ENCODE measurements around the gene GDI2. TPM values are rescaled to one million over a fixed set of nuclear protein-coding genes. Genes with fewer than 3 reads are reported as not detected.
A peak's percentile ranks its signal among the peaks of the same experiment; 100 is the strongest.

Gene GDI2
- total and polyA plus RNA-seq, 9 of the 15 experiments (the other 6 are each of a cell fraction or from before 2014, with no cell fraction given) = 262 to 424 (median 287) TPM

DNA sequence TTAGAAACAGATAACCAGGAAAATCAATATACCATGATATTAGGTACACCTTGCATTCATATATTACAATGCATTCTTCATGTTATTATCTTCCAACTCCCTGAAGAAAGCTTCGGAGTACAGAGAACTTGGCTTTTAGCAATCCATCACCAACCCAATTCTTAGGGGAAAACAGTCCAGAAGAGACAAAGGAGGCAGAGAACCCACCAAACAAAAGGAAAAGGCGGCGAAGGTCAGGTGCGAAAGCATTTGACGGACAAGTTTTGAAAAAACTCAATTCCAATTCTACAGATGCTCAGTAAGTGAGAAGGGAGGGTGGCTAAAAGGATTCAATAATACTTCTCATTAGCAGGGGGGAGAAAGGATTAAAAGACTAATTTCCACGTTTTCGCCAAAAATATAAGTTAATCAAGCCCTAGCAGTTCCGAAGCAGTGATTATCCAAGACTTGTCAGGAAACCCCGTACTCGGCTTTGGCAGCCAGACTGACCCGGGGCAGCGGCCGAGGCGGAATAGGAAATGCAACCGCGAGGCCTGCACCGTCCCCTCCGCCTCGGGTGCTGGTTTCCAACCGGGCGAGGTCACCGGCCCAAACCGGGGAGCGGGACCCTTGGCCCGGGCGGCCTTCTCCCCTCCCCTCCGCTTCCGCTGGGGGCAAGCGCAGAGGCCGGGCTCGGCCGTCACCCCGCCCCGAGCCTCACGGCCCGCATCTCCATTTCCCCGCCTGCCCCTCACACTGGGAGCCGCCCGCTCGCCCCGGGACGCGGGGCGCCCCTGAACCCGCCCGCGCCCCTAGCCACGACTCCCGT is 747 bp downstream of the GDI2 start (continued):
- TF ChIP-seq, protein P1, sequence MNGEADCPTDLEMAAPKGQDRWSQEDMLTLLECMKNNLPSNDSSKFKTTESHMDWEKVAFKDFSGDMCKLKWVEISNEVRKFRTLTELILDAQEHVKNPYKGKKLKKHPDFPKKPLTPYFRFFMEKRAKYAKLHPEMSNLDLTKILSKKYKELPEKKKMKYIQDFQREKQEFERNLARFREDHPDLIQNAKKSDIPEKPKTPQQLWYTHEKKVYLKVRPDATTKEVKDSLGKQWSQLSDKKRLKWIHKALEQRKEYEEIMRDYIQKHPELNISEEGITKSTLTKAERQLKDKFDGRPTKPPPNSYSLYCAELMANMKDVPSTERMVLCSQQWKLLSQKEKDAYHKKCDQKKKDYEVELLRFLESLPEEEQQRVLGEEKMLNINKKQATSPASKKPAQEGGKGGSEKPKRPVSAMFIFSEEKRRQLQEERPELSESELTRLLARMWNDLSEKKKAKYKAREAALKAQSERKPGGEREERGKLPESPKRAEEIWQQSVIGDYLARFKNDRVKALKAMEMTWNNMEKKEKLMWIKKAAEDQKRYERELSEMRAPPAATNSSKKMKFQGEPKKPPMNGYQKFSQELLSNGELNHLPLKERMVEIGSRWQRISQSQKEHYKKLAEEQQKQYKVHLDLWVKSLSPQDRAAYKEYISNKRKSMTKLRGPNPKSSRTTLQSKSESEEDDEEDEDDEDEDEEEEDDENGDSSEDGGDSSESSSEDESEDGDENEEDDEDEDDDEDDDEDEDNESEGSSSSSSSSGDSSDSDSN (IDR thresholded peaks at IDR 0.05; ENCODE audit: borderline replicate concordance in 1 of 2, low read depth in 2 of 2, low read length in 2 of 2) = peak in 1 of 2 experiments; percentile 81; a peak in 2 of 4 replicates
- TF ChIP-seq KAT7 (CRISPR knock-in tag; IDR thresholded peaks at IDR 0.05; ENCODE audit: borderline replicate concordance) (0 out of 2 replicates have a peak, but pooled peaks have one; percentile 44), BMI1 (IDR thresholded peaks at IDR 0.05; ENCODE audit: low read length) (no peak), ZNF212 (CRISPR knock-in tag; IDR thresholded peaks at IDR 0.05) (no peak), KDM1A (IDR thresholded peaks at IDR 0.05) (no peak), NFRKB (IDR thresholded peaks at IDR 0.05; ENCODE audit: low read depth) (no peak), DNMT1 (IDR thresholded peaks at IDR 0.05) (no peak), TEAD1 (CRISPR knock-in tag; IDR thresholded peaks at IDR 0.05) (0 out of 4 replicates have a peak, but pooled peaks of 1 of the 2 experiments have one; percentile 19), SMAD3 (CRISPR knock-in tag; conservative IDR thresholded peaks at IDR 0.05) (0 out of 2 replicates have a peak, but pooled peaks have one; percentile 14), ARID2 (IDR thresholded peaks at IDR 0.05) (no peak; the same call in 1 of the 2 replicates), ZBTB17 (CRISPR knock-in tag; IDR thresholded peaks at IDR 0.05) (no peak), SMARCB1 (IDR thresholded peaks at IDR 0.05; ENCODE audit: insufficient read length, low read depth) (no peak)
- TF ChIP-seq, protein P2, sequence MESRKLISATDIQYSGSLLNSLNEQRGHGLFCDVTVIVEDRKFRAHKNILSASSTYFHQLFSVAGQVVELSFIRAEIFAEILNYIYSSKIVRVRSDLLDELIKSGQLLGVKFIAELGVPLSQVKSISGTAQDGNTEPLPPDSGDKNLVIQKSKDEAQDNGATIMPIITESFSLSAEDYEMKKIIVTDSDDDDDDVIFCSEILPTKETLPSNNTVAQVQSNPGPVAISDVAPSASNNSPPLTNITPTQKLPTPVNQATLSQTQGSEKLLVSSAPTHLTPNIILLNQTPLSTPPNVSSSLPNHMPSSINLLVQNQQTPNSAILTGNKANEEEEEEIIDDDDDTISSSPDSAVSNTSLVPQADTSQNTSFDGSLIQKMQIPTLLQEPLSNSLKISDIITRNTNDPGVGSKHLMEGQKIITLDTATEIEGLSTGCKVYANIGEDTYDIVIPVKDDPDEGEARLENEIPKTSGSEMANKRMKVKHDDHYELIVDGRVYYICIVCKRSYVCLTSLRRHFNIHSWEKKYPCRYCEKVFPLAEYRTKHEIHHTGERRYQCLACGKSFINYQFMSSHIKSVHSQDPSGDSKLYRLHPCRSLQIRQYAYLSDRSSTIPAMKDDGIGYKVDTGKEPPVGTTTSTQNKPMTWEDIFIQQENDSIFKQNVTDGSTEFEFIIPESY (CRISPR knock-in tag; IDR thresholded peaks at IDR 0.05) = peak; percentile 12; the same call in 1 of the 2 replicates
- TF ChIP-seq, protein P3, sequence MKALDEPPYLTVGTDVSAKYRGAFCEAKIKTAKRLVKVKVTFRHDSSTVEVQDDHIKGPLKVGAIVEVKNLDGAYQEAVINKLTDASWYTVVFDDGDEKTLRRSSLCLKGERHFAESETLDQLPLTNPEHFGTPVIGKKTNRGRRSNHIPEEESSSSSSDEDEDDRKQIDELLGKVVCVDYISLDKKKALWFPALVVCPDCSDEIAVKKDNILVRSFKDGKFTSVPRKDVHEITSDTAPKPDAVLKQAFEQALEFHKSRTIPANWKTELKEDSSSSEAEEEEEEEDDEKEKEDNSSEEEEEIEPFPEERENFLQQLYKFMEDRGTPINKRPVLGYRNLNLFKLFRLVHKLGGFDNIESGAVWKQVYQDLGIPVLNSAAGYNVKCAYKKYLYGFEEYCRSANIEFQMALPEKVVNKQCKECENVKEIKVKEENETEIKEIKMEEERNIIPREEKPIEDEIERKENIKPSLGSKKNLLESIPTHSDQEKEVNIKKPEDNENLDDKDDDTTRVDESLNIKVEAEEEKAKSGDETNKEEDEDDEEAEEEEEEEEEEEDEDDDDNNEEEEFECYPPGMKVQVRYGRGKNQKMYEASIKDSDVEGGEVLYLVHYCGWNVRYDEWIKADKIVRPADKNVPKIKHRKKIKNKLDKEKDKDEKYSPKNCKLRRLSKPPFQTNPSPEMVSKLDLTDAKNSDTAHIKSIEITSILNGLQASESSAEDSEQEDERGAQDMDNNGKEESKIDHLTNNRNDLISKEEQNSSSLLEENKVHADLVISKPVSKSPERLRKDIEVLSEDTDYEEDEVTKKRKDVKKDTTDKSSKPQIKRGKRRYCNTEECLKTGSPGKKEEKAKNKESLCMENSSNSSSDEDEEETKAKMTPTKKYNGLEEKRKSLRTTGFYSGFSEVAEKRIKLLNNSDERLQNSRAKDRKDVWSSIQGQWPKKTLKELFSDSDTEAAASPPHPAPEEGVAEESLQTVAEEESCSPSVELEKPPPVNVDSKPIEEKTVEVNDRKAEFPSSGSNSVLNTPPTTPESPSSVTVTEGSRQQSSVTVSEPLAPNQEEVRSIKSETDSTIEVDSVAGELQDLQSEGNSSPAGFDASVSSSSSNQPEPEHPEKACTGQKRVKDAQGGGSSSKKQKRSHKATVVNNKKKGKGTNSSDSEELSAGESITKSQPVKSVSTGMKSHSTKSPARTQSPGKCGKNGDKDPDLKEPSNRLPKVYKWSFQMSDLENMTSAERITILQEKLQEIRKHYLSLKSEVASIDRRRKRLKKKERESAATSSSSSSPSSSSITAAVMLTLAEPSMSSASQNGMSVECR (CRISPR knock-in tag; IDR thresholded peaks at IDR 0.05) = 0 out of 2 replicates have a peak, but pooled peaks have one; percentile 37

All from K562 (cell line).